HG03064 (cell line): ENCODE data around the gene PRDM1.

Source experiments
- ATAC-seq: cut with Tn5 transposase; IDR thresholded peaks from one replicate; pipeline ENCODE4 v1.9.1; 2021; ENCODE audit warnings: low read depth; ENCODE audit not compliant: unreplicated experiment

Gene PRDM1

DNA sequence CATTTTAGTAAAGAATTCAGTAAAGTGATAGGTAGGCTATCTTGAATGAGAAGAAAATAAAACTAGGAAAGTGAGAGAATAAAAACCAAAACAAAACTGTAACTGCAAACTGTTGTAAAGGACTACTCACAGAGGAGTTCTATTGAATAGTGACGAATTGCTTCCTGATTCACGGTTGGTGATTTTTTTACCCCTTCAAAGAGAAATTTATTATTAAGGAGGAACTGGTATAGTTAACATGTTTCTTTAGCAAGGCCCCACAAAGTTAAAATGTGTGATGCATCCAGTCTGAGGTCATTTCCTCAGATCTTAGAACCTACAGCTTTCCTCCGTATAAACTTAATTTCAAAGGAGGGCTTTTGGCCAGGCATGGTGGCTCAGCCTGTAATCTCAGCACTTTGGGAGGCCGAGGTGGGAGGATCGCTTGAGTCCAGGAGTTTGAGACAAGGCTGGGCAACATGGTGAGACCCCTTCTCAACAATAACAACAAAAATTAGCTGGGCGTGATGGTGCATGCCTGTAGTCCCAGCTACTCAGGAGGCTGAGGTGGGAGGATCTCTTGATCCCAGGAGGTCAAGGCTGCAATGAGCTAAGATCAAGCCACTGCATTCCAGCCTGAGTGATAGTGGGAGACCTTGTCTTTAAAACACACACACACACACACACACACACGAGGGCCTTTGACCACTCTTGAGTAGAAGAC lies 8.3 kb downstream of the PRDM1 start:
- no peak for ATAC-seq

DNA sequence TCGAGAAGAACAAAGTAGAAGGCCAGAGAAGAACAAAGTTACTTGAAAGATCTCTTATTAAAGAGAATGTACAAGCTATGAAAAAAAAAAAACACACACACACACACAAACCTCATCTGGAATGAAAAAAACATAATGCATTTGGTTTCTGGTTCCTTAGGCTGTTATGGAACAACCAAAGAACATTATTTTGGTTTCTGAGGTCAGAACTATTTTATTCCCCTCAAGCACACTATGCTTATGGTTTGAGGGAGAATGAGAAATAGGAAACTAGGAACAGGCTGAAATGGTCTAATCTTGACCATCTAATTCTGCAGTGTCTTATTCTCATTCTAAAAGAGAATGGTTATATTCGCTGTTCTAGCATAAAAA lies 8.8 kb downstream of the PRDM1 start:
- ATAC-seq, result no peak

DNA sequence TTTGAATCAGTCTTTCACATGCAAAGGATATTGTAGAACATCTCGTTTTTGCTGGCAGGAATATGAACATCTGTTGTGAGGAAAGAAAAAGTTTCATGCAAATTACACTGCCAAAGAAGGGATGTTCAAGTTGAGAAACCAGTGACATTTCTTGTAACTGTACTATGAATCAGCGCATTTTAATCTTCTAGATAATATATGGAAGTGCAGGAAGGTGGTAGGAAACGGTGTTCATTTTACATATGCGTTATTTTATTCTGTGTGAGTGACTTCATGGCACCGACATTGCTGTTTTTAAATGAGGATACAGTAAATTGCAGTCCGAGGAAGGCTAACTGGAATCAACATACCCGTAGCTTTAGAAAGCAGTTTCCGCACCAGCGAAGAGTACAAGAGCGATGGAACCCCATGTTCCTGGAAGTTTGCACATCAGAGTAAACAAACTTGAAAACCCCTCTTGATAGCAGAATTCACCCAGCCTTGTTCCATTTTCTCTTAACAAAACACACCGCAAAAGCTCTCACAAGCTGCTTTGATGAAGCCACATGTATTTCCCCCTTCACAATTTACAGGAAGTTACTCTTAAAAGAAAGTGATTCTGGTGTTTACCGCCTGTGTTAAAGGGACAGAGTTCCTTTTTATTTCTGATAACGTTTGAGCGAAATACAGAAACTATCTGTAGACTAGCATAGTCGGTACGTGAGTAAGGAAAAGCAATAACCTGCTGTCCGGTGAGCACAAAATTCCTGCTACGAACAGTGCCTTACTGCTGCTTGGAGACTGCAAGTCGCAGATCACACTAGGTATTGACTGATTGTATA lies 11.5 kb downstream of the PRDM1 start:
- ATAC-seq, result peak; percentile 42

DNA sequence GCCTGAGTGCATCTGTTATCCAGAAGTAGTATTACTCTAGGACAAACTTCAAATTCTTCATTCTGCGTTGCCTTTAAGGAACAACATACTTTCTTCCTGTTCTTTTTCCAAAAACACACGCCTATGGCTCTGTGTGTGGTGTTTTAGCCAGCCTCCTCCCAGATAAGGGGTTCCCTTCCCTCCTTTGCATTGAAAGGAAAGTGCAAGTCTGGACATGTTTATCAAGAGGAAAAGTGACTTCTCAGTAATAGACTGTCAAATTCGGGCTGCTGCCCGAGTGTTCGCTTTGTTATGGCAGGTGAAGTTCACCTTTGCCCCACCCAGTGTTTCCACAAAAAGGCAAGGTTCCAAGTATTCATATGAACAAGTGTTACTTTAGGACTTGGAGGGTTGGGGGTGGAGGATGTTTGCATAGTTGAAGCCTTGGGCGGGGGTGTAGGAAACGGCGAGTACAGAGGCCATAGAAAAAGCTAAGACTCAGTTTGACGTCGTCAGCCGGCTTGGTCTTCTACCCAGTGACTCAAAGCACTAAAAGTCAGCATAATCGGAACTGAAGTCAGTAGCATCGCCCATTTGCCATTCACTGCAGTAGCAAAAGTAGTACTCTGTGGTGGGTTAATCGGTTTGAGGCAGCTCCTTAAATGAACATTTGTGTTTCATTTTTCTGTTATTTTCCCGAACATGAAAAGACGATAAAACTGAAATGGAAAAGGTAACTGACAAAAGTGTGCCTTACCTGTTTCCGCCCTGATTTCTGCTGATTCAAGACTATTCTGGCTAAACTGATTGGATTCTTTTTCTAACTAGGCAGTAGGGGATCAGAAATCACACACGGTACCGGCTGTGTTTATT lies 12.5 kb downstream of the PRDM1 start:
- ATAC-seq, result no peak

DNA sequence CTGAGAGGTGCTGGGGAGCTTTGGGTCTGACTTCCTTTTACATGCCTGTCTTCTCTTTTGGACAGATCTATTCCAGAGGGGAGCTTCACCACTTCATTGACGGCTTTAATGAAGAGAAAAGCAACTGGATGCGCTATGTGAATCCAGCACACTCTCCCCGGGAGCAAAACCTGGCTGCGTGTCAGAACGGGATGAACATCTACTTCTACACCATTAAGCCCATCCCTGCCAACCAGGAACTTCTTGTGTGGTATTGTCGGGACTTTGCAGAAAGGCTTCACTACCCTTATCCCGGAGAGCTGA lies 13.1 kb downstream of the PRDM1 start:
- ATAC-seq, result no peak

DNA sequence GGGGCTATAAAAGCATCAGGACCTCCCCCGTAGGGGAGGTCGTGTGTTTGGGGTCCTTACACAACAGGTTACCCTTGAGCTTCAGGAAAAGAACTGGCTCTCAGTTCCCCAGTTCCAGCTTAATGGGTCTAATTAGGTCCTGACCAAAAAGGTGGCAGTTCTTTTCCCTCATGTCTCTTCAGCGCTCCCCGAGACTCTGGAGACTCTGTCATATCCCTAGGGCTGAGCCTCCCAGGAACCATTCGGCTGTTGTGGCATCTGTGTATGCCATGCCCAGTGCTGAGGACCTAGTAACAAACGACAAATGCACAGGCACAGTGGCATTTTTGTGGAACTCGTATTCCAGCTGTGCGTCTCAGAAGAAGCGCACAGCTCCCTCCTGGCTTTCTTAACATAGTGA lies 14.6 kb downstream of the PRDM1 start:
- ATAC-seq, result no peak

DNA sequence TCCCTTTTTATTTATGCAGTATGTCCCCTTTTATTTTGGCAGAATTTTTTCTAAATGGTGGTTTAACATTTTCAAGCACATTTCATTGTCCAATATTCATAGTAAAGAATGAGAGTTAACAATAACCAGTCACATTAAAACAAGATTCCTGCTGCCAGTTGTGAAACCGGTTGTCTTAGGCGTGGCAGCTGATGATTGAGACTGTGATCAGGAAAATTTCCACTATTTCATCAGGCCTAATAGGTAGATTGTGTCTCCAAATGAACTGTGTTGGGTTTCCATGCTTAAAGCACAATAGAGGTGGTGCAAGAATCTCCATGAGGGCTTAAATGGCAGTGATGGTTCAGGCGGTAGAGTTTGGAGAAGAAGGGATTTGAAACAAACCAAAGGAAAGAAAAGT lies 15.3 kb downstream of the PRDM1 start:
- no peak for ATAC-seq

DNA sequence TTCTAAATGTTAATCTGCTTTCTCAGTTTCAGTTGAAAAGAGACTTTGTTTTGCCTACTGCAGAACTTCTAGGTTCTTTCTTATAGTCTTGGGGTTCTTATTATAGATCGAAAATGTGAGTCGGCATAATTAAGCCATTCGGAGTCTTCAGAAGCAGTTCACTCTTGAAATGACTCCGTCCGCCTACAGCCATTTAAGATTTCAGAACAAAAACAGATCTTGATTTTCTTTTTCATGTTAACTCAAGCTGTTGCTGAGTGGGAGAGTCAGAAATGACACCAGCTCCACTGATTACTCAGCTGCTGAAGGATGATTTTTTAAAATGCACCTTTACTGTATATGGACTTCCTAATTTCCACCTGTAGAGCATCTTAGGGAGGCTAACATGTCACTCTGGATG lies 15.9 kb downstream of the PRDM1 start:
- peak; percentile 54 for ATAC-seq

DNA sequence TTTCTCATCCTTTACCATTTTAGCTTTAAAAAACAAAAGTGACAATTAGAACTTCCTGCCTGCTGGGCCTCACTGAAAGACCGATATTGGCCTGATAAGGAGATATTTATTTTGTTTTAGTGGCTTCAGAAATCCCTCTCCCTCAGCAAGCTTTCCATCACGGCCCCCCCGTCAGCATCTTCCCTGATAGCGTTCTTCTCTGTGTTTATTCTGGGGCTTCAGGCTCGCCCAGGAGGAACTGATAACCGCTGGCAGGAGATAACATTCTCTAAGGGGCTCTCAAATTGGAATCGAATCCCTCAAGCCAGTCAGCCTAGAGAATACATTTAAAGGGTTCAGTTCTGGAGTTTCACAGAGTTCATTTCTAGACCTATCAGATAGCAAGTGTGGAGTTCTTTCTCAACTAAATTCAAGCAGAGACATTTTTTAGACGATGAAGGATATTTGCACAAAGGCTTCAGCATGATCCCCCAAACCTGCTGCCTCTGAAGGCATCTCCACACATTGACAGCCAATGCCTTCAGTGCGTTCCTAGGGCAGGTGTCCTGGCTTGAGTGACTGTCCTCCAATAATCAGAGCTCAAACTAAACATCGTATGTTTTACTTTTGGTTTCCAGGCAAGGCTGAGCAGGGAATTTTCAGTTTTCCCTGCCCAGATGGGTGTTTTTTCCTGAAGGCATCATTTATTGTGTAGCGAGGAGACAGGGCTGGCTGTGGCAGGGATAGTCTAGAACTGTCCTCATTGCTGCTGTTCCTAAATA lies 17.0 kb downstream of the PRDM1 start:
- ATAC-seq, result no peak

DNA sequence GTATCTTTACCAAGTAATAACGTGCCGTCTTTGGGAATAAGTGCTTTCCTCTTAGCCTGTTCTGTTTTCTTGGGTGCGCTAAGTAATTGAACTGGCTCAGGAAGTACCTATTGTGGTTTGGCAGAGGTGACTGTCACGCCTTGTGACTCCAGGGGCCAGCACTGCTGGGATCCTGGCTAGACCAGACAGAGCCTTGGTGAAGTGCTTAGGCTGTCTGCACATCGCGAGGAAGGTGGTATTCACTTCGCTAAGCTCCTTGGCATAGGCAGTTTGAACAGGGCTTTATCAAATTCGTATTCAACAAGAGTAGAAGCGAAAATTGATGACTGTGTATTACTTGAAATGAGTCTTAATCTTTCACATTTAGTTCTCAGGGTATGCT lies 17.6 kb downstream of the PRDM1 start:
- ATAC-seq, result peak; percentile 55

DNA sequence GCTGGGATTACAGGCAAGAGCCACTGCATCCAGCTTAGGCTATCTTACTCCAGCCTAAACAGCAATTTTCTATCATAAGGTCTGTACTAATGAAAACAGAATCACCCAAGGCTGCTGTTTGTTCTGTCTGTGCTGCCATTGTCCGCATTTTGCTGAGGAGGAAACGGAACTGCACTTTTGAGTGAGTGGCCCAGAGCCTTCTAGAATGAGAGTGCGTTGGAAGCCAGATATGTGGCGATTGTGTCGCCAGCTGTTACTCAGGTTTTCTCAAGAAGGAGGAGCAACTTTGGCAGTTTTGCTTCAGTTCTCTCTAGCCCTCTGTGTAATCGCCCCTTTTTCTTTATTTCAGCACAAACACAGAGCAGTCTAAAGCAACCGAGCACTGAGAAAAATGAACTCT lies 18.3 kb downstream of the PRDM1 start:
- ATAC-seq, result no peak

DNA sequence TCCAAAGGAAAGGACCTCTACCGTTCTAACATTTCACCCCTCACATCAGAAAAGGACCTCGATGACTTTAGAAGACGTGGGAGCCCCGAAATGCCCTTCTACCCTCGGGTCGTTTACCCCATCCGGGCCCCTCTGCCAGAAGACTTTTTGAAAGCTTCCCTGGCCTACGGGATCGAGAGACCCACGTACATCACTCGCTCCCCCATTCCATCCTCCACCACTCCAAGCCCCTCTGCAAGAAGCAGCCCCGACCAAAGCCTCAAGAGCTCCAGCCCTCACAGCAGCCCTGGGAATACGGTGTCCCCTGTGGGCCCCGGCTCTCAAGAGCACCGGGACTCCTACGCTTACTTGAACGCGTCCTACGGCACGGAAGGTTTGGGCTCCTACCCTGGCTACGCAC lies 18.8 kb downstream of the PRDM1 start:
- no peak for ATAC-seq

DNA sequence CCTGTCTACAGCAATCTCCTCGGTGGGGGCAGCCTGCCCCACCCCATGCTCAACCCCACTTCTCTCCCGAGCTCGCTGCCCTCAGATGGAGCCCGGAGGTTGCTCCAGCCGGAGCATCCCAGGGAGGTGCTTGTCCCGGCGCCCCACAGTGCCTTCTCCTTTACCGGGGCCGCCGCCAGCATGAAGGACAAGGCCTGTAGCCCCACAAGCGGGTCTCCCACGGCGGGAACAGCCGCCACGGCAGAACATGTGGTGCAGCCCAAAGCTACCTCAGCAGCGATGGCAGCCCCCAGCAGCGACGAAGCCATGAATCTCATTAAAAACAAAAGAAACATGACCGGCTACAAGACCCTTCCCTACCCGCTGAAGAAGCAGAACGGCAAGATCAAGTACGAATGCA lies 19.4 kb downstream of the PRDM1 start:
- no peak for ATAC-seq

DNA sequence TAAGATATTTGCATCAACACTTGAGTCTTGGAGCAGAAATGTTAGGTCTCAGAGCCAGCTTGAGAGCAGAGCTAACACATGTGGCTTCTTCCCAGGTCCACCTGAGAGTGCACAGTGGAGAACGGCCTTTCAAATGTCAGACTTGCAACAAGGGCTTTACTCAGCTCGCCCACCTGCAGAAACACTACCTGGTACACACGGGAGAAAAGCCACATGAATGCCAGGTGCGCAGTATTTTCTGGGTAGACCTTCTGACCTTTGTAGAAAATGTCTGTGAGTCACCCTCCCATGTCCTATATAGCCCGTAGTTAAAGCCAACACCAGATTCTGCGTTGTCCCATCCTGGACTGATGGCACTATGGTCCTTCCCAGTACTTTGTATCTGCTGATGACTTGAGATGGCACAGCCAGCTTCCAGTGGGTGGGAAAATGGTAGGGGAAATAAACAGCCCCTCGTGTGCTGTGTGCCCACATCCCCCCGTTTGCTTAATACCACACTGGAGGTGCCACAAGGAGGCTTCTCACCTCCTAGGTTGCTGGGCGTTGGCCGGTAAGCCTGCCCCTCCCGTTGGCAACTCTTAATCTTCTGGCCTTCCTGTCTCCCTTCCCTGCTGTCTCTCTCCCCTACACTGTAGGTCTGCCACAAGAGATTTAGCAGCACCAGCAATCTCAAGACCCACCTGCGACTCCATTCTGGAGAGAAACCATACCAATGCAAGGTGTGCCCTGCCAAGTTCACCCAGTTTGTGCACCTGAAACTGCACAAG lies 20.3 kb downstream of the PRDM1 start:
- no peak for ATAC-seq

DNA sequence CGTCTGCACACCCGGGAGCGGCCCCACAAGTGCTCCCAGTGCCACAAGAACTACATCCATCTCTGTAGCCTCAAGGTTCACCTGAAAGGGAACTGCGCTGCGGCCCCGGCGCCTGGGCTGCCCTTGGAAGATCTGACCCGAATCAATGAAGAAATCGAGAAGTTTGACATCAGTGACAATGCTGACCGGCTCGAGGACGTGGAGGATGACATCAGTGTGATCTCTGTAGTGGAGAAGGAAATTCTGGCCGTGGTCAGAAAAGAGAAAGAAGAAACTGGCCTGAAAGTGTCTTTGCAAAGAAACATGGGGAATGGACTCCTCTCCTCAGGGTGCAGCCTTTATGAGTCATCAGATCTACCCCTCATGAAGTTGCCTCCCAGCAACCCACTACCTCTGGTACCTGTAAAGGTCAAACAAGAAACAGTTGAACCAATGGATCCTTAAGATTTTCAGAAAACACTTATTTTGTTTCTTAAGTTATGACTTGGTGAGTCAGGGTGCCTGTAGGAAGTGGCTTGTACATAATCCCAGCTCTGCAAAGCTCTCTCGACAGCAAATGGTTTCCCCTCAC lies 21.0 kb downstream of the PRDM1 start:
- no peak for ATAC-seq

DNA sequence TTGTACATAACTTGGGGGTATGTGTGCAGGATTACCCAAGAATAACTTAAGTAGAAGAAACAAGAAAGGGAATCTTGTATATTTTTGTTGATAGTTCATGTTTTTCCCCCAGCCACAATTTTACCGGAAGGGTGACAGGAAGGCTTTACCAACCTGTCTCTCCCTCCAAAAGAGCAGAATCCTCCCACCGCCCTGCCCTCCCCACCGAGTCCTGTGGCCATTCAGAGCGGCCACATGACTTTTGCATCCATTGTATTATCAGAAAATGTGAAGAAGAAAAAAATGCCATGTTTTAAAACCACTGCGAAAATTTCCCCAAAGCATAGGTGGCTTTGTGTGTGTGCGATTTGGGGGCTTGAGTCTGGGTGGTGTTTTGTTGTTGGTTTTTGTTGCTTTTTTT lies 22.0 kb downstream of the PRDM1 start:
- no peak for ATAC-seq

DNA sequence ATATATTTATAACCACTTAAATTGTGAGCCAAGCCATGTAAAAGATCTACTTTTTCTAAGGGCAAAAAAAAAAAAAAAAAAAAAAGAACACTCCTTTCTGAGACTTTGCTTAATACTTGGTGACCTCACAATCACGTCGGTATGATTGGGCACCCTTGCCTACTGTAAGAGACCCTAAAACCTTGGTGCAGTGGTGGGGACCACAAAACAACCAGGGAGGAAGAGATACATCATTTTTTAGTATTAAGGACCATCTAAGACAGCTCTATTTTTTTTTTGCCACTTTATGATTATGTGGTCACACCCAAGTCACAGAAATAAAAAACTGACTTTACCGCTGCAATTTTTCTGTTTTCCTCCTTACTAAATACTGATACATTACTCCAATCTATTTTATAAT lies 22.9 kb downstream of the PRDM1 start:
- ATAC-seq, result no peak

DNA sequence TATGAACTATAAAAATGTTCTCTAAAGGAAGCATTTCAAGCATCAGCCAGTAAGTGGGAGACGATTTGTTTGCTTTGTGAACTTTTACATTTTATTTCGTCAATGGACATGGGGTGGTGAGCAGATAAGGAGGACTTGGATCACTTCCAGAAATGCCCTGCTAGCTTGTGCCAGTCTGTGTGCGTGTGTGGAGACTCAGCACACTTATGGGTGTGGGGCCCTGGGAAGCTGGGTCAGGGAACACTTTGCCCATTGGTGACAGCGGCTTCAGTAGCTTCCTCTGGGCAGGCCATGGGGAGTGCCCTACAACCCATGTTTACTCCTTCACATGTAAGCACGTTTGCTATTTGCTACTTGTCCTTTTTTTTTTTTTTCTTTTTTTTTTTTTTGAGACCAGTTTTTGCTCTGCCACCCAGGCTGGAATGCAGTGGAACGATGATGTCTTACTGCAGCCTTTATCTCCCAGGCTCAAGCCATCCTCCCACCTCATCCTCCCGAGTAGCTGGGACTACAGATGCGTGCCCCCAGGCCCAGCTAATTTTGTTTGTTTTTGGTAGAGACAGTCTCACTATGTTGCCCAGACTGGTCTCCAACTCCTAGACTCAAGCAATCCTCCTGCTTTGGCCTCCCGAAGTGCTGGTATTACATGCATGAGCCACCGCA lies 24.2 kb downstream of the PRDM1 start:
- no peak for ATAC-seq

DNA sequence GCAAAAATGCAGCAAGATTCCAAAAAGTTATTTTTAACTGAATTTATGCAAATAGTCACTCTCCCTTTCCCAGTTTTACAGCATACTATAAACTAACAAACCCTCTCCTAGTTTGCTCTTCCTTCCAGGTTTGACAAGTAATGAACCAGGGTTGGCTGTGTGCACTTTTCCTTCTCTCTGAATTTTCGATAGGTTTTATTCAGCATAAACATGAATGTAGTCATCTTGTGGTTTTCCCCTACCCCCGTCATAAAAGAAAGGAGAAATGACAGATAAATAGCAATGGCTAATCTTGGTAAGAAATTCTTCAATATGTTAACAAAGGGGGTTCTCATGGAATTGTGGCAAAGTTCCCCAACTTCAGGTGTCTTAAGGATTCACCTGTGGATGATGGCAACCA lies 26.3 kb downstream of the PRDM1 start:
- no peak for ATAC-seq
